Testis (tissue), 3 donors: ENCODE data around the gene NHSL2. TPM values are rescaled to one million over a fixed set of nuclear protein-coding genes. Genes with fewer than 3 reads are reported as not detected.
A peak's percentile ranks its signal among the peaks of the same experiment; 100 is the strongest.

Source experiments
- DNase-seq: peaks from one replicate; pipeline ENCODE4 v3.0.0-alpha.2; 2019
- H3K27ac ChIP-seq, 2 donors: fragments of 200-600 bp; sonication (generic); one replicate each; pipeline ENCODE4 v1.5.1; 2019
- H3K27me3 ChIP-seq: fragments of 200-600 bp; sonication (generic); one replicate; pipeline ENCODE4 v1.5.1; 2019
- H3K36me3 ChIP-seq: fragments of 200-600 bp; sonication (generic); one replicate; pipeline ENCODE4 v1.5.1; 2017; ENCODE audit warnings: low read depth; ENCODE audit errors: missing control alignments
- H3K4me1 ChIP-seq: fragments of 200-600 bp; sonication (generic); one replicate; pipeline ENCODE4 v1.5.1; 2019
- H3K4me3 ChIP-seq, 2 donors: fragments of 200-600 bp; sonication (generic); one replicate each; pipeline ENCODE4 v1.5.1; 2017 to 2019
- H3K9me3 ChIP-seq: fragments of 200-600 bp; sonication (generic); one replicate; pipeline ENCODE4 v1.5.1; 2017
- CTCF ChIP-seq, 3 experiments: fragments of 450-650 bp in 2 of 3; fragments of 200-600 bp in 1 of 3; sonication (generic) in 1 of 3; IDR thresholded peaks; one replicate each; pipeline ENCODE4 v1.5.1; 2016 to 2019; ENCODE audit warnings: antibody characterized with exemption in 3 of 3, mild to moderate bottlenecking in 2 of 3, moderate library complexity in 1 of 3
- POLR2A ChIP-seq: fragments of 450-650 bp; IDR thresholded peaks from one replicate; pipeline ENCODE4 v1.6.1; 2017; ENCODE audit warnings: antibody characterized with exemption, mild to moderate bottlenecking, moderate library complexity
- WGBS, 2 donors: methylation state at CpG; one replicate each; pipeline ENCODE4 v1.1.5; 2018; 5-methylcytosine and 5-hydroxymethylcytosine counted together
- intact Hi-C: fragments of 100-400 bp; cut with DNase I; formaldehyde crosslinking; loops from one replicate; pipeline ENCODE4 v1.15.1; 2023; ENCODE audit warnings: low total_unique reads
- polyA plus RNA-seq: library from polyadenylated mRNA; stranded (reverse); fragments of 350-450 nt; fragmentation: Illumina TruSeq; extraction: RNeasy Lipid Tissue Mini Kit (QIAGEN cat#74804); gene quantifications from one replicate; pipeline ENCODE4 v1.2.3, GENCODE V29; 2014; ENCODE audit warnings: low read depth, low replicate concordance; ENCODE audit not compliant: insufficient read depth
- total RNA-seq, 2 donors: library from RNA; depleted of rRNA; stranded (reverse); fragments of >200 nt; gene quantifications; one replicate each; pipeline ENCODE4 v1.2.3, GENCODE V29; 2016

NHSL2 gene
- total and polyA plus RNA-seq, 3 donors from 2014 or later, result 9.5 to 33.1 (median 32.5) TPM

DNA sequence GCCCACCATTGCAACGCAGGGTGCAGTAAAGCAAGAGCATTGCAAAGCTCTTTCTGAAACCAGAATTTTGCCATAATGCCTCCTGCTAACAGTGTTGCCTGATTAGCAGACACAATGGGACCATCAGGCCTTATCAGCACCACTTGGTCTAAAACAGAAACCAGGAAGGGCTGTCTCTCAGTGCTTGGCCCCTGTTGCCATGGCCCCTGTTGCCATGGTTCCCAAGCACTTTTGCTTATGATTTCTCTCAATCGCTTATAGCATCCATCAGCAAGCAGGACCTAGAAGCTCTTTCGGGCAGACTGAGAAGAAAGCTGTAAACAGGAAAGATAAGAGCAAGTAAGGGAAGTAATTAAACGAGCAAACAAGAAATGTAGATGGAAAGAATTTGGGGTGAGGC, 184.2 kb downstream of the NHSL2 start:
- no peak for TF ChIP-seq CTCF (IDR thresholded peaks at IDR 0.05)
- no peak for TF ChIP-seq POLR2A
- WGBS, 2 donors, result 28 to 49% methylated on average over 3 to 4 of the region's 4 CpGs
- peaks cover 4% of the 10 kb centered on the region for H3K4me1 ChIP-seq
- no peaks in the 10 kb centered on the region for H3K36me3 ChIP-seq
- H3K4me3 ChIP-seq, result no peak overlapping the region
- no peak overlapping the region for H3K27ac ChIP-seq
- intact Hi-C loops, result no loop called here
- no peaks in the 10 kb centered on the region for H3K27me3 ChIP-seq
- H3K9me3 ChIP-seq, result no peaks in the 10 kb centered on the region
- peak; percentile 30 for DNase-seq

DNA sequence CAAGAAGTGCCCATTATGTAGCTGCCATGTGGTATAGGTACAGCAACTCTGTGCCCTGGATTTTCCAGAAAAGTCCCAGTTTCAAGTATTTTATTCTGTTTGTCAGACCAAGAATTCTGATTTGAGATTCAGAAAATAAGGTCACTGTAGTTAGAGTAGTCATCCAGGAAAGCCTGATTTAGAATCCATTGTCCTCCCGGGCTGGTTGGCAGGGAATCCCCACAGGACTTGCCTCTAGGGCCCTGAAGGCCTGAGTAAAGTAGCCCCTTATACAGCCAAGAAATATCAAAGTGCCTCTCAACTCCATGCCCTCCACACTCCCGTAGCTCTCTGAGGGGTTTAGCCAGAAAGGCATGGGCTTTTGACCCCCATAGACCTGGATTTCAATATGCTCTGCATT, 184.7 kb downstream of the NHSL2 start:
- H3K36me3 ChIP-seq, result no peaks in the 10 kb centered on the region
- H3K4me1 ChIP-seq, result peaks cover 4% of the 10 kb centered on the region
- H3K4me3 ChIP-seq, result no peak overlapping the region
- intact Hi-C loops, result no loop called here
- 51 to 53% methylated on average over 2 of the region's 2 CpGs for WGBS, 2 donors
- TF ChIP-seq POLR2A (no peak), CTCF (IDR thresholded peaks at IDR 0.05) (no peak)
- no peaks in the 10 kb centered on the region for H3K27me3 ChIP-seq
- no peak overlapping the region for H3K27ac ChIP-seq
- no peak for DNase-seq
- H3K9me3 ChIP-seq, result no peaks in the 10 kb centered on the region

GRCh38 chrX:72097098-72097497, 186.5 kb downstream of the NHSL2 start:
- no peaks in the 10 kb centered on the region for H3K9me3 ChIP-seq

GRCh38 chrX:72100051-72100755, 189.6 kb downstream of the NHSL2 start:
- TF ChIP-seq POLR2A, result no peak
- no peak for TF ChIP-seq CTCF (IDR thresholded peaks at IDR 0.05)
- no peak for DNase-seq
- H3K36me3 ChIP-seq, result no peaks in the 10 kb centered on the region
- intact Hi-C loops, result no loop called here
- H3K27ac ChIP-seq, result no peak overlapping the region
- no peaks in the 10 kb centered on the region for H3K9me3 ChIP-seq
- no peaks in the 10 kb centered on the region for H3K27me3 ChIP-seq
- H3K4me3 ChIP-seq, result no peak overlapping the region
- peaks cover 2% of the 10 kb centered on the region for H3K4me1 ChIP-seq
- WGBS, 2 donors, result 80 to 87% methylated on average over 1 to 11 of the region's 13 CpGs

More at GRCh38 chrX:72097098-72097497, 186.5 kb downstream of the NHSL2 start:
- no peak for TF ChIP-seq POLR2A
- TF ChIP-seq CTCF (IDR thresholded peaks at IDR 0.05), result no peak
- Histone ChIP-seq H3K36me3 (no peaks in the 10 kb centered on the region), H3K27ac (no peak overlapping the region), H3K4me1 (peaks cover 4% of the 10 kb centered on the region), H3K27me3 (no peaks in the 10 kb centered on the region), H3K4me3 (no peak overlapping the region)
- intact Hi-C loops, result no loop called here
- DNase-seq, result no peak
- 74 to 80% methylated on average over 3 of the region's 3 CpGs for WGBS, 2 donors

DNA sequence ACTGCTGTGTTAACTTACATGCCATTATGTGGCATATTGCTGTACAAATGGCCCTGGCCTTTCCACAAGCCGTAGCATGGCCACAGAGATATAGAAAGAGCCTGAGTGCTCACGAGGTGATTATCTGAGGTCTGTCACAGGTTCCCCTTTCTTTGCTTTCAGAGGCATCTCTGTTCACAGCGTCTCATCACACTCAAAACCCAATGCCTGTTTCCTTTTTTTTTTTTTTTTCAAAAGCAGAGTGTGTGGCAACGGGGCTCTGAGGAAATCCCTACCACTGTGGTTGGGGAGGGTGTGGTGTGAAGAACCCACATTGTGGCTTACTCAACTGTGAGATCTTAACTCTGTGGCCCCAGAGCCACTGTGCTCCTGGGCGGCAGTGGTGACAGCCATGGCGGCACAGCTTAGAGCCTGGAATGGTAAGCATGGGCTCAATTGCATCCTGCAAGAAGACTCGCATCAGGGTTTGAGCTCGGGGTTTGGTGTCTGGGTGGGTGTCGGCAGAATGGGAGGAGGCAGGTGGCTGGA, 190.2 kb downstream of the NHSL2 start:
- TF ChIP-seq POLR2A (no peak), CTCF (IDR thresholded peaks at IDR 0.05) (no peak)
- no peaks in the 10 kb centered on the region for H3K9me3 ChIP-seq
- 83 to 89% methylated on average over 7 to 9 of the region's 9 CpGs for WGBS, 2 donors
- no peak overlapping the region for H3K4me3 ChIP-seq
- intact Hi-C loops, result no loop called here
- H3K4me1 ChIP-seq, result no peaks in the 10 kb centered on the region
- no peak for DNase-seq
- H3K27ac ChIP-seq, result no peak overlapping the region
- no peaks in the 10 kb centered on the region for H3K27me3 ChIP-seq
- no peaks in the 10 kb centered on the region for H3K36me3 ChIP-seq
